H9 (cell line): Measurements from ENCODE around the gene ATG9B. TPM values are rescaled to one million over a fixed set of nuclear protein-coding genes. Genes with fewer than 3 reads are reported as not detected.

Experiments
- DNase-seq: peaks from one replicate; pipeline ENCODE4 v3.0.0-alpha.2; 2017
- H2AFZ ChIP-seq: one replicate; pipeline ENCODE4 v1.6.1; 2013; ENCODE audit warnings: mild to moderate bottlenecking, low read length, control low read depth, moderate library complexity
- H2AK5ac ChIP-seq: 2 replicates; pipeline ENCODE4 v1.6.1; 2013; ENCODE audit warnings: low read length, control low read depth, mixed read lengths; ENCODE audit not compliant: insufficient read length
- H2BK120ac ChIP-seq: one replicate; pipeline ENCODE4 v1.6.1; 2013; ENCODE audit warnings: low read depth, mild to moderate bottlenecking, low read length, control low read depth, inconsistent platforms; ENCODE audit not compliant: poor library complexity, severe bottlenecking
- H2BK12ac ChIP-seq: 2 replicates; pipeline ENCODE4 v1.6.1; 2013; ENCODE audit warnings: low read length, control low read depth, mixed read lengths, low read depth; ENCODE audit not compliant: insufficient read length
- H2BK15ac ChIP-seq: 2 replicates; pipeline ENCODE4 v1.6.1; 2013; ENCODE audit warnings: low read depth, low read length, control low read depth
- H2BK20ac ChIP-seq: one replicate; pipeline ENCODE4 v1.6.1; 2013; ENCODE audit warnings: low read depth, mild to moderate bottlenecking, low read length, control low read depth, inconsistent platforms; ENCODE audit not compliant: poor library complexity, severe bottlenecking
- H2BK5ac ChIP-seq: 2 replicates; pipeline ENCODE4 v1.6.1; 2013; ENCODE audit warnings: low read length, control low read depth, mixed read lengths; ENCODE audit not compliant: insufficient read length
- H3K14ac ChIP-seq: 2 replicates; pipeline ENCODE4 v1.6.1; 2013; ENCODE audit warnings: low read length, control low read depth; ENCODE audit not compliant: insufficient read depth
- H3K18ac ChIP-seq: 2 replicates; pipeline ENCODE4 v1.6.1; 2013; ENCODE audit warnings: low read depth, mild to moderate bottlenecking, mixed read lengths, low read length, control low read depth; ENCODE audit not compliant: insufficient read length
- H3K23ac ChIP-seq: 2 replicates; pipeline ENCODE4 v1.6.1; 2013; ENCODE audit warnings: low read length, control low read depth, mixed read lengths, low read depth; ENCODE audit not compliant: insufficient read length
- H3K23me2 ChIP-seq: 2 replicates; pipeline ENCODE4 v1.6.1; 2013; ENCODE audit warnings: low read depth, mild to moderate bottlenecking, mixed read lengths, low read length, control low read depth; ENCODE audit not compliant: insufficient read length, poor library complexity, severe bottlenecking
- H3K27ac ChIP-seq: 2 replicates; pipeline ENCODE4 v1.5.1; 2013; ENCODE audit warnings: low read length, control low read depth, mixed read lengths, low read depth; ENCODE audit not compliant: insufficient read length
- H3K27me3 ChIP-seq: 2 replicates; pipeline ENCODE4 v1.6.1; 2013; ENCODE audit warnings: low read length, control low read depth, inconsistent platforms; ENCODE audit not compliant: insufficient read depth
- H3K4ac ChIP-seq: 2 replicates; pipeline ENCODE4 v1.6.1; 2013; ENCODE audit warnings: low read depth, mild to moderate bottlenecking, control low read depth, inconsistent platforms, low read length, moderate library complexity
- H3K4me1 ChIP-seq: 2 replicates; pipeline ENCODE4 v1.6.1; 2013; ENCODE audit warnings: low read length, control low read depth, inconsistent platforms; ENCODE audit not compliant: insufficient read depth
- H3K4me2 ChIP-seq: 2 replicates; pipeline ENCODE4 v1.6.1; 2013; ENCODE audit warnings: low read length, control low read depth, mixed read lengths; ENCODE audit not compliant: insufficient read length, insufficient read depth
- H3K56ac ChIP-seq: 2 replicates; pipeline ENCODE4 v1.6.1; 2013; ENCODE audit warnings: low read depth, mild to moderate bottlenecking, mixed read lengths, low read length, control low read depth; ENCODE audit not compliant: insufficient read length
- H3K79me1 ChIP-seq: 2 replicates; pipeline ENCODE4 v1.6.1; 2013; ENCODE audit warnings: low read depth, mild to moderate bottlenecking, moderate library complexity, low read length, control low read depth, inconsistent platforms; ENCODE audit not compliant: insufficient read depth, poor library complexity, severe bottlenecking
- H3K79me2 ChIP-seq: 2 replicates; pipeline ENCODE4 v1.6.1; 2013; ENCODE audit warnings: low read length, control low read depth, inconsistent platforms; ENCODE audit not compliant: insufficient read depth
- H3K9ac ChIP-seq: 2 replicates; pipeline ENCODE4 v1.6.1; 2013; ENCODE audit warnings: low read length, control low read depth, mixed read lengths; ENCODE audit not compliant: insufficient read length; ENCODE audit errors: extremely low read depth
- H3K9me3 ChIP-seq: one replicate; pipeline ENCODE4 v1.6.1; 2013; ENCODE audit warnings: low read depth, low read length, inconsistent platforms; ENCODE audit not compliant: control insufficient read depth
- H3T11ph ChIP-seq: one replicate; pipeline ENCODE4 v1.6.1; 2013; ENCODE audit warnings: mild to moderate bottlenecking, low read length, control low read depth, inconsistent platforms
- H4K20me1 ChIP-seq: one replicate; pipeline ENCODE4 v1.6.1; 2013; ENCODE audit not compliant: control insufficient read depth, insufficient read length, insufficient read depth
- H4K5ac ChIP-seq: 2 replicates; pipeline ENCODE4 v1.6.1; 2013; ENCODE audit warnings: low read depth, mild to moderate bottlenecking, mixed read lengths, low read length, control low read depth; ENCODE audit not compliant: insufficient read length
- H4K8ac ChIP-seq: replicated peaks from 2 replicates; pipeline ENCODE4 v1.6.1; 2013; ENCODE audit warnings: low read length, control low read depth, mixed read lengths, low read depth; ENCODE audit not compliant: insufficient read length
- H4K91ac ChIP-seq: 2 replicates; pipeline ENCODE4 v1.6.1; 2013; ENCODE audit warnings: low read depth, mild to moderate bottlenecking, moderate library complexity, mixed read lengths, low read length, control low read depth; ENCODE audit not compliant: insufficient read length
- H3K27ac Mint-ChIP-seq, 3 experiments: 2 replicates in 2 of 3; 3 replicates in 1 of 3; pipeline ENCODE4 v1.8.0; 2020 to 2021; ENCODE audit warnings: mixed read lengths in 3 of 3, mild to moderate bottlenecking in 1 of 3, moderate library complexity in 1 of 3
- H3K27me3 Mint-ChIP-seq: 2 replicates; pipeline ENCODE4 v1.8.0; 2021; ENCODE audit warnings: low read depth, mild to moderate bottlenecking, moderate library complexity, mixed read lengths
- H3K36me3 Mint-ChIP-seq, 3 experiments: 2 replicates in 2 of 3; 3 replicates in 1 of 3; pipeline ENCODE4 v1.8.0; 2020 to 2021; ENCODE audit warnings: low read depth in 3 of 3, mixed read lengths in 3 of 3; ENCODE audit not compliant: insufficient read depth in 1 of 3
- H3K4me1 Mint-ChIP-seq, 2 experiments: 2 replicates each; pipeline ENCODE4 v1.8.0; 2020; ENCODE audit warnings: mixed read lengths in 2 of 2
- H3K4me3 Mint-ChIP-seq, 2 experiments: 2 replicates in 1 of 2; 3 replicates in 1 of 2; pipeline ENCODE4 v1.8.0; 2020 to 2021; ENCODE audit warnings: mild to moderate bottlenecking in 2 of 2, mixed read lengths in 2 of 2, moderate library complexity in 1 of 2
- H3K9me3 Mint-ChIP-seq, 2 experiments: 2 replicates in 1 of 2; 3 replicates in 1 of 2; pipeline ENCODE4 v1.8.0; 2020; ENCODE audit warnings: mild to moderate bottlenecking in 2 of 2, mixed read lengths in 2 of 2, moderate library complexity in 1 of 2
- WGBS: extraction: QIAGEN DNeasy Blood & Tissue Kit; methylation state at CpG from one replicate; pipeline ENCODE4 v1.1.7; 2013; ENCODE audit warnings: missing lambda C conversion rate, low lambda C conversion rate, mixed read lengths; ENCODE audit not compliant: insufficient read length; ENCODE audit errors: extremely low coverage; 5-methylcytosine and 5-hydroxymethylcytosine counted together
- total RNA-seq: library from RNA; stranded (reverse); gene quantifications from 2 replicates; pipeline ENCODE4 v1.2.1, GENCODE V29; 2021
- TF ChIP-seq, protein P1 (sequence below): fragments of 200-600 bp; sonication (generic); conservative IDR thresholded peaks from 3 replicates; pipeline ENCODE4 v1.8.0; 2021; ENCODE audit warnings: antibody characterized with exemption, mild to moderate bottlenecking

ATG9B gene
- total RNA-seq, 1 experiment from 2014 or later = 1.5 TPM

DNA sequence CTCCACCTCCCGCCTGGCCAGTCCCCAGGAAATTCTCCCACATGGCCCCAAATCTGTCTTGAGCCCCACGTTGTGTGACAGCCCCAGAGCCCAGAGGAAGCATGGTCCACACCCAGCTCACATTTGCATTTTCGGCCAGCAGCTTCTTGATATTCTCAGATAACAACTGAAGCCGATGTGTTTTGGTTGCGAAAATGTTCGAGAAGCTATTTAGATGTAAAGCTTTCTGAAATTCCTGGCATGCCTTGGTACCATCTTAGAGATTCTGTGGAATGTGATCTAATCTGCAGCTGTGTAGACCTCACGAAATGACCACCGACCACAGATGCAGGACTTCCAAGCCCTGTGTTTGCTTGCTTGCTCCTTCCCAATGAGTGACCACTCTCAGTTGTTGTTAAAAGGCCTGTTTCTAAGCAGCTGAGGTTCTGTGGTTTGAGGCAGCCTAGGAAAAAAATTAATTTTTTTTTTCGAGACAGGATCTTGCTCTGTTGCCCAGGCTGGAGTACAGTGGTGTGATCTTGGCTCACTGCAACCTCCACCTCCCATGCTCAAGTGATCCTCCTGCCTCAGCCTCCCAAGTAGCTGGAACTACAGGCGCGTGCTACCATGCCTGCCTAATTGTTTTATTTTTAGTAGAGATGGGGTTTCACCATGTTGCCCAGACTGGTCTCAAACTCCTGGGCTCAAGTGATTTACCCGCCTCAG, 43.9 kb upstream of the ATG9B start:
- no peak overlapping the region for H3K23ac ChIP-seq
- no peak for DNase-seq
- H3K27ac ChIP-seq = peak overlapping the region; percentile 62
- Mint-ChIP-seq H3K27ac (peak overlapping the region; percentile 83 to 90 (median 85); a peak in 5 of 7 replicates), H3K9me3 (no peaks in the 10 kb centered on the region; a peak in 1 of 5 replicates), H3K27me3 (no peaks in the 10 kb centered on the region), H3K36me3 (peaks cover 42 to 74% (median 66%) of the 10 kb centered on the region in 3 experiments; a peak in 6 of 7 replicates), H3K4me1 (peaks cover 14 to 16% of the 10 kb centered on the region in 2 experiments), H3K4me3 (peak overlapping the region in 1 of 2 experiments; percentile 25; a peak in 2 of 5 replicates)
- H2AFZ ChIP-seq = no peak overlapping the region
- no peak overlapping the region for H3K4me2 ChIP-seq
- H4K20me1 ChIP-seq = no peaks in the 10 kb centered on the region
- no peaks in the 10 kb centered on the region for H3K9me3 ChIP-seq
- H3K79me1 ChIP-seq = no peaks in the 10 kb centered on the region
- no peak overlapping the region for H3K18ac ChIP-seq
- no peak overlapping the region for H3K9ac ChIP-seq
- H3K27me3 ChIP-seq = no peaks in the 10 kb centered on the region
- WGBS = no CpG with 5 or more reads among the region's 12 CpGs
- no peak overlapping the region for H4K5ac ChIP-seq
- H4K91ac ChIP-seq = no peak overlapping the region
- H3K4ac ChIP-seq = no peak overlapping the region
- H3K23me2 ChIP-seq = no peaks in the 10 kb centered on the region
- H3T11ph ChIP-seq = no peak overlapping the region
- H2BK5ac ChIP-seq = no peak overlapping the region
- H4K8ac ChIP-seq = no peak overlapping the region
- H3K4me1 ChIP-seq = no peaks in the 10 kb centered on the region; the same call in 1 of the 2 replicates
- H2BK15ac ChIP-seq = no peak overlapping the region
- no peak overlapping the region for H2AK5ac ChIP-seq
- no peaks in the 10 kb centered on the region for H3K79me2 ChIP-seq
- H2BK12ac ChIP-seq = no peak overlapping the region
- H2BK120ac ChIP-seq = no peak overlapping the region
- H3K14ac ChIP-seq = no peak overlapping the region; the same call in 1 of the 2 replicates
- H3K56ac ChIP-seq = no peak overlapping the region
- TF ChIP-seq, protein P1, sequence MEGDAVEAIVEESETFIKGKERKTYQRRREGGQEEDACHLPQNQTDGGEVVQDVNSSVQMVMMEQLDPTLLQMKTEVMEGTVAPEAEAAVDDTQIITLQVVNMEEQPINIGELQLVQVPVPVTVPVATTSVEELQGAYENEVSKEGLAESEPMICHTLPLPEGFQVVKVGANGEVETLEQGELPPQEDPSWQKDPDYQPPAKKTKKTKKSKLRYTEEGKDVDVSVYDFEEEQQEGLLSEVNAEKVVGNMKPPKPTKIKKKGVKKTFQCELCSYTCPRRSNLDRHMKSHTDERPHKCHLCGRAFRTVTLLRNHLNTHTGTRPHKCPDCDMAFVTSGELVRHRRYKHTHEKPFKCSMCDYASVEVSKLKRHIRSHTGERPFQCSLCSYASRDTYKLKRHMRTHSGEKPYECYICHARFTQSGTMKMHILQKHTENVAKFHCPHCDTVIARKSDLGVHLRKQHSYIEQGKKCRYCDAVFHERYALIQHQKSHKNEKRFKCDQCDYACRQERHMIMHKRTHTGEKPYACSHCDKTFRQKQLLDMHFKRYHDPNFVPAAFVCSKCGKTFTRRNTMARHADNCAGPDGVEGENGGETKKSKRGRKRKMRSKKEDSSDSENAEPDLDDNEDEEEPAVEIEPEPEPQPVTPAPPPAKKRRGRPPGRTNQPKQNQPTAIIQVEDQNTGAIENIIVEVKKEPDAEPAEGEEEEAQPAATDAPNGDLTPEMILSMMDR = no peak
- H2BK20ac ChIP-seq = no peak overlapping the region
